HG03460 (cell line): Measurements from ENCODE around the gene DHRS7B.
"Not testable (repeated sequence)": the region's sequence is repeated elsewhere in the genome, so short reads cannot be mapped to it uniquely, and the experiment has no call there.

Experiments used
- ATAC-seq: cut with Tn5 transposase; IDR thresholded peaks from one replicate; pipeline ENCODE4 v1.9.1; 2021; ENCODE audit not compliant: unreplicated experiment

Gene DHRS7B

GRCh38 chr17:21176773-21177395 lies 50.1 kb downstream of the DHRS7B start:
- no peak for ATAC-seq

GRCh38 chr17:21177401-21177800 lies 50.6 kb downstream of the DHRS7B start:
- ATAC-seq, result no peak

- no peak for ATAC-seq
These were observed 51.3 kb downstream of the DHRS7B start for GRCh38 chr17:21177854-21178600.

- ATAC-seq, result no peak
These were observed 56.7 kb downstream of the DHRS7B start for GRCh38 chr17:21183468-21183867.

- no peak for ATAC-seq
These were observed 57.8 kb downstream of the DHRS7B start for GRCh38 chr17:21184570-21184969.

GRCh38 chr17:21185061-21185460 lies 58.3 kb downstream of the DHRS7B start:
- ATAC-seq, result no peak

- ATAC-seq, result no peak
These were observed 59.8 kb downstream of the DHRS7B start for GRCh38 chr17:21186399-21187187.

GRCh38 chr17:21189361-21189760 lies 62.6 kb downstream of the DHRS7B start:
- ATAC-seq, result no peak

GRCh38 chr17:21190078-21190477 lies 63.3 kb downstream of the DHRS7B start:
- ATAC-seq, result no peak

GRCh38 chr17:21191698-21192097 lies 64.9 kb downstream of the DHRS7B start:
- no peak for ATAC-seq

GRCh38 chr17:21192414-21192813 lies 65.7 kb downstream of the DHRS7B start:
- not testable (repeated sequence) for ATAC-seq

- ATAC-seq, result no peak
These were observed 66.3 kb downstream of the DHRS7B start for GRCh38 chr17:21193031-21193430.

GRCh38 chr17:21194226-21194625 lies 67.5 kb downstream of the DHRS7B start:
- ATAC-seq, result no peak

GRCh38 chr17:21194703-21195102 lies 67.9 kb downstream of the DHRS7B start:
- no peak for ATAC-seq

GRCh38 chr17:21196126-21196525 lies 69.4 kb downstream of the DHRS7B start:
- ATAC-seq, result no peak

- no peak for ATAC-seq
These were observed 71.6 kb downstream of the DHRS7B start for GRCh38 chr17:21198411-21198810.

GRCh38 chr17:21199311-21199710 lies 72.5 kb downstream of the DHRS7B start:
- no peak for ATAC-seq

- no peak for ATAC-seq
These were observed 73.1 kb downstream of the DHRS7B start for GRCh38 chr17:21199856-21200255.

- no peak for ATAC-seq
These were observed 74.0 kb downstream of the DHRS7B start for GRCh38 chr17:21200590-21201297.

- no peak for ATAC-seq
These were observed 74.5 kb downstream of the DHRS7B start for GRCh38 chr17:21201298-21201595.

- no peak for ATAC-seq
These were observed 75.1 kb downstream of the DHRS7B start for GRCh38 chr17:21201874-21202273.
